Kidney epithelial cell (primary cell): Measurements from ENCODE around the gene P3H2. TPM values are rescaled to one million over a fixed set of nuclear protein-coding genes. Genes with fewer than 3 reads are reported as not detected.

Experiments used
- DNase-seq: peaks from one replicate; pipeline ENCODE4 v3.0.0-alpha.2; 2010; ENCODE audit warnings: low read depth
- H3K27me3 ChIP-seq: 2 replicates; pipeline ENCODE4 v1.6.0; 2011; ENCODE audit warnings: low read length; ENCODE audit not compliant: control insufficient read depth, insufficient read depth
- H3K36me3 ChIP-seq: 2 replicates; pipeline ENCODE4 v1.5.1; 2011; ENCODE audit warnings: low read length; ENCODE audit not compliant: control insufficient read depth, insufficient read depth
- H3K4me3 ChIP-seq: 2 replicates; pipeline ENCODE4 v1.5.1; 2011; ENCODE audit warnings: low read depth, mild to moderate bottlenecking, control low read depth, low read length
- CTCF ChIP-seq: IDR thresholded peaks from 2 replicates; pipeline ENCODE4 v1.5.1; 2011; ENCODE audit warnings: mild to moderate bottlenecking, moderate library complexity, low read length, control low read depth, inconsistent platforms; ENCODE audit not compliant: insufficient read depth, poor library complexity, severe bottlenecking
- total RNA-seq: library from RNA; depleted of rRNA; stranded (reverse); fragments of >200 nt; gene quantifications from 2 replicates; pipeline ENCODE4 v1.2.3, GENCODE V29; 2015

Gene P3H2
- total RNA-seq, 1 donor from 2014 or later = 27.8 TPM

- H3K4me3 ChIP-seq = no peak overlapping the region
- DNase-seq = no peak
- no peaks in the 10 kb centered on the region for H3K27me3 ChIP-seq
- H3K36me3 ChIP-seq = no peaks in the 10 kb centered on the region
- TF ChIP-seq CTCF = no peak
These were observed 120.4 kb downstream of the P3H2 start for GRCh38 chr3:190000187-190000860.

- TF ChIP-seq CTCF = no peak
- no peak for DNase-seq
- Histone ChIP-seq H3K4me3 (no peak overlapping the region), H3K36me3 (no peaks in the 10 kb centered on the region), H3K27me3 (no peaks in the 10 kb centered on the region)
These were observed 121.0 kb downstream of the P3H2 start for GRCh38 chr3:189999718-190000117.

- no peak for TF ChIP-seq CTCF
- Histone ChIP-seq H3K27me3 (no peaks in the 10 kb centered on the region), H3K4me3 (no peak overlapping the region), H3K36me3 (no peaks in the 10 kb centered on the region)
- no peak for DNase-seq
These were observed 125.6 kb downstream of the P3H2 start for GRCh38 chr3:189995129-189995528.

GRCh38 chr3:189990826-189991225 is 129.9 kb downstream of the P3H2 start:
- no peak for DNase-seq
- no peak for TF ChIP-seq CTCF
- H3K27me3 ChIP-seq = no peaks in the 10 kb centered on the region
- no peaks in the 10 kb centered on the region for H3K36me3 ChIP-seq
- no peak overlapping the region for H3K4me3 ChIP-seq

DNA sequence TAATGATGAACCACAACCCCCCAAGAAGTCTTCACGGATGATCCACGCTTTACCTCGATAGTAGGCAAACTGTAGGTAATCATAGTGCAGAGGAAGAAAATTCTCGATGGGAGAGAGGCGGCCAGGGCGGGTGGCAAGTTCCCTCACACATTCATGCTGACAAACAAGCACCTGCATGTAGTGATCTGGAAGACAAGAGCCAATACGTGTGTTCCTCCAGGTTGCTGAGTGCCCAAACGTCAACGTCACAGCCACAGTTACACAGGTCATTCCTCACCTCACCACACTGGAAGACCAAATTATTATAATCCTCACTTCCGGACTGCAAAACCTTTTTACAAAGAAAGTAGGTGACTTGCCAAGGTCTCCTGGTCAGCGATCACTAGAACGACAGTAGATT is 131.8 kb downstream of the P3H2 start:
- no peak for TF ChIP-seq CTCF
- no peak for DNase-seq
- H3K36me3 ChIP-seq = no peaks in the 10 kb centered on the region
- H3K27me3 ChIP-seq = no peaks in the 10 kb centered on the region
- no peak overlapping the region for H3K4me3 ChIP-seq

GRCh38 chr3:189988322-189988721 is 132.4 kb downstream of the P3H2 start:
- Histone ChIP-seq H3K27me3 (no peaks in the 10 kb centered on the region), H3K4me3 (no peak overlapping the region), H3K36me3 (no peaks in the 10 kb centered on the region)
- no peak for DNase-seq
- no peak for TF ChIP-seq CTCF
